ENCODE data around the gene SEMA6A.

The SEMA6A gene

DNA sequence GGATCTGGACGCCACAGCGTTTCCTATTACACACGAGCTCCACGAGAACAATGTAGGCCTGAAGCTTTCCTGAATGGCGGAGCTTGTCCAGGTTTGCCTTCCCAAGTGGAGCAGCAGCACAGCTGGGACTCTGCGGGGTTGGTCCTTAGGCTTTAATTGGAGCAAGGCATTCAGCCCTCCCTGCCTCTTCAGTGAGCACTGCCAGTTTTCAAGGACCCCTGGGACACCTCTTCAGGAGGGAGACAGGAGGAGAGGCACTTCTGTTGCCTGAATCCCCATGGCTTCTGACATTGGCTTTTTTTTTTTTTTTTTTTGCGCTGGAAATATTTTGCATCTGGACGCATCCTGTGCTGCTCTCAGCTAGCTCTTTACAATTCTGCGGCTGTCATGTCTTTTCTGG, 179.4 kb downstream of the SEMA6A start:
- peak; percentile 73 for DNase-seq

DNA sequence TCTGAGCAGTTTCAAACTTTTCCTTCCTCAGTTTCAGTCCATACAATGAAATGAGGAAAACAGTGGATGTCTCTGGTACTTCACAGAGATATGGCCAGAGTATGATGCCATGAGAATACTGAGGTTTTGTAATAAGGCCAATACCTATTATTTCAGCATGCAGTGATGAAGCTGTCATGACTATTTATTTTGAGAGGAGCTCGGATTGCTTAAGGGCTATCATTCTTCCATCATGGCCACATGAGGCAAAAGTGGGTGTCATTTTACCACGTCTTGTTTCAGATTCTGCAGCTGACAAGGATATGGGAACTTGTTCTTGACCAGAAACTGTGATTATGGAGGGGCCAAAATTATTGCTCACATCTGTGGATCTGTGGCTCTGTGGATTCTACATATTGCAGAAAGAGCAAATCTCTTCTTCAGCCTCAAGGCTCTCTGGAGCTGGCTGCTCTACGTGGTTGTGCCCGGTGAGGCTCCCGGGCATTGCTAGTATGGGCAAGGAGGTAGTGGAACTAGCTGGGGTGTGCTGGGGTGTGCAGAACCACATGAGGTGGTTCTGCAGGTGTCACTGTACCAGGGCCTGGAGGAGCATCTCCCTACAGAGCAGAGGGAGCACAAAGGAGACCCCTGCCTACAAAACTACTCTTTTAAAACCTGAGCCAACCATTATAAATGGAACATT, 180.3 kb downstream of the SEMA6A start:
- DNase-seq: no peak
